G401.6 (cell line): ENCODE results near the gene LCA5.
"Not testable (repeated sequence)": the region's sequence is repeated elsewhere in the genome, so short reads cannot be mapped to it uniquely, and the experiment has no call there.

ENCODE experiments used
- FAIRE-seq: peaks from 2 replicates; lab custom pipeline; 2012; peaks lifted over from hg19 to GRCh38; lab: Jason Lieb, UNC

Gene LCA5

GRCh38 chr6:79538106-79538971 is 1.1 kb upstream of the LCA5 start:
- peak; percentile 19 for FAIRE-seq

DNA sequence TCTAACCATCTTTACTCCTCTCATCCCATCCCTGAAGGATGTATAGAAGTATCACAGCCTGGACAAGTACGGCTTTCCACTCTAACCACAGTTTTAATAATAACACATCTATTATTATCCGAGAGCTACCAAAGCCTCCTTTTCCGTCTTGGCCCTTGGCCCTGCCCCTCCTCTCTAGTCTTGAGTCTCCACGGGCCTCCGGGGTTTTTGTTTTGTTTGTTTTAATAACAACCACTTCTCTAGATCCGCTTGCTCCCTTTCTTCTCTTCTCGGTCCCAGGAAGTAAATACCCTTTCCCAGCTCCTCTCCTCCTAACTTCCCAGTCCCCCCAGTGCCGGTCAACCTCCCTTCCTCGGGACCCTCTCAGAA is 661 bp downstream of the LCA5 start:
- FAIRE-seq: no peak

DNA sequence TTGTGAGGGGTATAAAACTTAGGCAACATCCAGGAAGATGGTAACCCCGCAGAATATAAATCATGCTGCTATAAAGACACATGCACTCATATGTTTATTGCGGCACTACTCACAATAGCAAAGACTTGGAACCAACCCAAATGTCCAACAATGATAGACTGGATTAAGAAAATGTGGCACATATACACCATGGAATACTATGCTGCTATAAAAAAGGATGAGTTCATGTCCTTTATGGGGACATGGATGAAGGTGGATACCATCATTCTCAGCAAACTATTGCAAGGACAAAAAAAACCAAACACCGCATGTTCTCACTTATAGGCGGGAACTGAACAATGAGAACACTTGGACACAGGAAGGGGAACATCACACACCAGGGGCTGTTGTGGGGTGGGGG is 7.7 kb downstream of the LCA5 start:
- FAIRE-seq: not testable (repeated sequence)

DNA sequence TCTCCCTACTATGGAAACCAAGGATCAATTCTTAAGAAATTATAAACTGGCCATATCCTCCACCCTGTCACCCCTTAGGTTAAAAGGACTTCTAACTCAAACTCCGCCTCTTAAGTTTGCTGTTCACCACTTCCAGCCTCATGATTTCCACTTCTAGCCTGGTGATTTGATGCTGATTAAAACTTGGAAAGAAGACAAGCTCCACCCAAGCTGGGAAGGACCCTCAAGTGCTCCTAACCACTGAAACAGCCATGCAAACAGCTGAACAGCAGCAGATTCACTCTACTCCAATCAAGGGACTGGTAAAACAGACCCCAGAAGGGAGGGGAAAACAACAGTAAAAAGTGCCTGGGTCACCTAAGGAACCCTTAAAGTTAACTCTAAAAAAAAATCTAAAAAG is 10.3 kb downstream of the LCA5 start:
- FAIRE-seq: peak; percentile 94

GRCh38 chr6:79525272-79526100 is 11.7 kb downstream of the LCA5 start:
- FAIRE-seq: peak; percentile 98

GRCh38 chr6:79524065-79524464 is 13.2 kb downstream of the LCA5 start:
- FAIRE-seq: peak; percentile 98

GRCh38 chr6:79522609-79523008 is 14.6 kb downstream of the LCA5 start:
- no peak for FAIRE-seq

- no peak for FAIRE-seq
Observed at GRCh38 chr6:79520534-79520933, 16.7 kb downstream of the LCA5 start.

DNA sequence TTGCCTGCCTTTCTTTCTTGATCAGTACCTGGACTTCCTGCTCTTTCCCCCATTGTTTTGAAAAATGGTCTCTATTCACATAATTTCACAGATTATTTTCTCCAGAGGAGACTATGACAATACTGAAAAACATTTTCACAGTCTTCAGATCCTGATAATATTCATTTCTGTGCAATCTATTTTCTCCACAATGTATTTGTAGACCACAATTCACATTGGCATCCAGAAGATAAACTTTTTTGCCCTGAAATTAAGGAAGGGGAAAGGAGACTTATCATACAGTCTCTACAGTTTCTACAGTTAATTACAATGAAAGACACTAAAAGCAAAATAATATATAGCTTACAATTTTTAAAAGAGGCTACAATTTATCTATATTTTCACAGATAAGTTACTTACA is 18.4 kb downstream of the LCA5 start:
- peak; percentile 42 for FAIRE-seq

DNA sequence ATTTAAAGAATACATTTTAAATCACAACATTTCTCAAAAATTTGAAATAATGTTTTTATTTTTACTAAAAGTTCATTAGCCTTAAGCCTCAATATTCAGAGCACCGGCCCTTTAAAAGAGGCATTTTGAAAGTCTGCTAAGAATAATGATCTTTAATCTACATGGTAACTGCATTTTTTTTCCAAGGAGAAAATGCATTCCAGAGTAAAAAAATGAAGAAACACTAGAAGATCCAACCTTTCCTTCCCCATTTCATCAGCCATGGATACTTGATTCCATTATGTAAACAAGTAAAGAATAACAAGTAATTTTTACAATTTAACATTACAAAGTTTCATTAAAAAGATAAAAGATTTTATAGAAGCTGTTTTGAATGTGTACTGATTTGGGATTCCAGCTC is 21.8 kb downstream of the LCA5 start:
- FAIRE-seq: peak; percentile 68

- FAIRE-seq: no peak
Observed at GRCh38 chr6:79513111-79513510, 24.1 kb downstream of the LCA5 start.

DNA sequence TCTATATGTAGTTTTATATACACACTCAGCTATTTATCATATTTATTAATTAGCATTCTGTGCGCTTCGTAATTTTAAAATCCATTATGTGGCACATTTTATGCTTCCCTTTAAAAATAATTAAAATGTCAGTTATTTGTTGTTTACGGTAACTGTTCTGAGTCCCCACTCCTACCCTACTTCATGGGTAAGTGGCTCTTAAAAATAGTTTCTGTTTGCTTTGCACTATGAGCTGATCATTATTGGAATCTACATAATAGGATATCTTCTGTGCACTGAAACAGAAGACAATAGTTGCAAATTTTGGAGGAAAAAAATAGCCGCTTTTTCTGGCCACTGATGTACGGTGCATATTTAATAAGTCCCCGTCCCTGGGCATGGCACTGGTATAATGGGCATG is 25.2 kb downstream of the LCA5 start:
- no peak for FAIRE-seq

- FAIRE-seq: no peak
Observed at GRCh38 chr6:79510707-79511106, 26.5 kb downstream of the LCA5 start.

- no peak for FAIRE-seq
Observed at GRCh38 chr6:79506251-79506650, 31.0 kb downstream of the LCA5 start.

GRCh38 chr6:79504372-79504771 is 32.9 kb downstream of the LCA5 start:
- no peak for FAIRE-seq

- FAIRE-seq: no peak
Observed at GRCh38 chr6:79498842-79499241, 38.4 kb downstream of the LCA5 start.

DNA sequence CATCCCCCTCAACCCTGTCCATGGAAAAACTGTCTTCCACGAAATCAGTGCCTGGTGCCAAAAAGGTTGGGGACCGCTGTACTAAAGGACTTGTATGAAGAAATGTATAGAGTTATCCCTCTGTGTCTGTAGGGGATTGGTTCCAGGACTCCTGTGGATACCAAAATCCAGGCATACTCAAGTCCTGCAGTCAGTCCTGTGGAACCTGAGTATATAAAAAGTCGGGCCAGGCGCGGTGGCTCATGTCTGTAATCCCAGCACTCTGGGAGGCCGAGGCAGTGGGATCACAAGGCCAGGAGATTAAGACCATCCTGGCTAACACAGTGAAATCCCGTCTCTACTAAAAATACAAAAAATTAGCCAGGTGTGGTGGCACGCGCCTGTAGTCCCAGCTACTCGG is 42.0 kb downstream of the LCA5 start:
- no peak for FAIRE-seq

DNA sequence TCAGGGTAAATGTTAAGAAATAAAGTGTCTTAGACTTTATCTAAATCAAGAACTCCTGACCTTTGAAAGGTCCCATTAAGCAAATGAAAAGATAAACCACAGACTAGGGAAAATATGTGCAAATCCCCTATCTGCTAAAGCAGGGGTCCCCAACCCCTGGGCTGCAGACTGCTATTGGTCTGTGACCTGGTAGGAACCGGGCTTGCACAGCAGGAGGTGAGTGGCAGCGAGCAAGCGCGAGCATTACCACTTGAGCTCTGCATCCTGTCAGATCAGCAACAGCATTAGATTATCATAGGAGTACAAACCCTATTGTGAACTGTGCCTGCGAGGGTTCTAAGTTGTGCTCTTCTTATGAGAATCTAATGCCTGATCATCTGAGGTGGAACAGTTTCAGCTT is 42.4 kb downstream of the LCA5 start:
- no peak for FAIRE-seq

GRCh38 chr6:79470728-79471127 is 66.5 kb downstream of the LCA5 start:
- FAIRE-seq: peak; percentile 67

- FAIRE-seq: peak; percentile 42
Observed at GRCh38 chr6:79469376-79470246, 67.6 kb downstream of the LCA5 start.

GRCh38 chr6:79468587-79468986 is 68.6 kb downstream of the LCA5 start:
- FAIRE-seq: no peak

GRCh38 chr6:79468116-79468515 is 69.1 kb downstream of the LCA5 start:
- no peak for FAIRE-seq

DNA sequence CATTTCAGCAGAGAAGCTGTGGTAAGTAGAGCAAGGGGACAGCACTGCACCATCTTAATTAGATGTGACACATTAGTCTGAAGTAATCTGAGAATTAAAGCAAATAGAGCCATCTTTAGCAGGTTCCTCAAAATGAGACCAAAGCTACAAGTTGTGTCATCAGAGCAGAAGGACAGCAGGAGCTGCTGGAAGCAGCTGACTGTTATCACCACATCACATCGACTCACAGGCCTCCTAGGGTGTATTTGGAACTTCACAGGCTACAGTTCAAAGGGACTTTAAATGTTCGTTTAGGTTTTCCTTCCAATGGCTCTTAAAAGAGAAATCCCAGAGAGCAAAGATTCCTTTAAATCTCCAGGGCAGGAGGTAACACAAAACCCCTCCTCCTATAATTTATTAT is 69.5 kb downstream of the LCA5 start:
- no peak for FAIRE-seq
